ENCODE measurements around the gene INPP5B.

The INPP5B gene

GRCh38 chr1:37866491-37866890, 80.4 kb downstream of the INPP5B start:
- no peak for DNase-seq (ENCODE audit: low read depth)

GRCh38 chr1:37865348-37866120, 81.3 kb downstream of the INPP5B start:
- peak; percentile 4 for DNase-seq (ENCODE audit: low read depth)

- no peak for DNase-seq (ENCODE audit: low read depth)
Measured at GRCh38 chr1:37862330-37862729, 84.5 kb downstream of the INPP5B start.

- DNase-seq (ENCODE audit: low read depth) = no peak
Measured at GRCh38 chr1:37861151-37861550, 85.7 kb downstream of the INPP5B start.

- no peak for DNase-seq (ENCODE audit: low read depth)
Measured at GRCh38 chr1:37860346-37860666, 86.5 kb downstream of the INPP5B start.

GRCh38 chr1:37859507-37860345, 87.1 kb downstream of the INPP5B start, which contains the start of gene MTF1:
Gene MTF1, minus strand, starts transcription at chr1:37859592. Its CDS starts 1,934 bp downstream, at chr1:37857658.
- DNase-seq (ENCODE audit: low read depth) = peak; percentile 98

GRCh38 chr1:37858931-37859506, 87.8 kb downstream of the INPP5B start:
- DNase-seq (ENCODE audit: low read depth) = no peak

GRCh38 chr1:37854406-37854805, 92.4 kb downstream of the INPP5B start:
- DNase-seq (ENCODE audit: low read depth) = no peak

GRCh38 chr1:37853157-37853556, 93.7 kb downstream of the INPP5B start:
- DNase-seq (ENCODE audit: low read depth) = no peak

- DNase-seq (ENCODE audit: low read depth) = no peak
Measured at GRCh38 chr1:37851782-37852210, 95.1 kb downstream of the INPP5B start.

GRCh38 chr1:37851262-37851661, 95.6 kb downstream of the INPP5B start:
- no peak for DNase-seq (ENCODE audit: low read depth)

- no peak for DNase-seq (ENCODE audit: low read depth)
Measured at GRCh38 chr1:37850352-37850955, 96.4 kb downstream of the INPP5B start.

GRCh38 chr1:37849480-37849879, 97.4 kb downstream of the INPP5B start:
- no peak for DNase-seq (ENCODE audit: low read depth)

- no peak for DNase-seq (ENCODE audit: low read depth)
Measured at GRCh38 chr1:37846647-37847339, 100.1 kb downstream of the INPP5B start.

GRCh38 chr1:37845786-37846185, 101.1 kb downstream of the INPP5B start:
- no peak for DNase-seq (ENCODE audit: low read depth)

GRCh38 chr1:37845049-37845646, 101.7 kb downstream of the INPP5B start:
- DNase-seq (ENCODE audit: low read depth) = no peak

- DNase-seq (ENCODE audit: low read depth) = no peak
Measured at GRCh38 chr1:37844536-37844935, 102.3 kb downstream of the INPP5B start.

GRCh38 chr1:37841652-37842051, 105.2 kb downstream of the INPP5B start:
- no peak for DNase-seq (ENCODE audit: low read depth)

GRCh38 chr1:37840711-37841110, 106.1 kb downstream of the INPP5B start:
- no peak for DNase-seq (ENCODE audit: low read depth)

GRCh38 chr1:37839676-37840075, 107.2 kb downstream of the INPP5B start:
- DNase-seq (ENCODE audit: low read depth) = no peak

GRCh38 chr1:37836788-37837187, 110.1 kb downstream of the INPP5B start:
- no peak for DNase-seq (ENCODE audit: low read depth)

Data from stimulated activated CD4-positive, alpha-beta T cell treated with anti-CD3 and anti-CD28 coated beads, Interleukin-2, amount 100 ng/mL, for 4 hours (primary cell).